NCI-H2227 (cell line): Measurements from ENCODE around the gene GRWD1.

ENCODE experiments used
- DNase-seq: peaks from one replicate; lab custom pipeline; 2025; ENCODE audit not compliant: unreplicated experiment; lab: John Stamatoyannopoulos, UW

Gene GRWD1

DNA sequence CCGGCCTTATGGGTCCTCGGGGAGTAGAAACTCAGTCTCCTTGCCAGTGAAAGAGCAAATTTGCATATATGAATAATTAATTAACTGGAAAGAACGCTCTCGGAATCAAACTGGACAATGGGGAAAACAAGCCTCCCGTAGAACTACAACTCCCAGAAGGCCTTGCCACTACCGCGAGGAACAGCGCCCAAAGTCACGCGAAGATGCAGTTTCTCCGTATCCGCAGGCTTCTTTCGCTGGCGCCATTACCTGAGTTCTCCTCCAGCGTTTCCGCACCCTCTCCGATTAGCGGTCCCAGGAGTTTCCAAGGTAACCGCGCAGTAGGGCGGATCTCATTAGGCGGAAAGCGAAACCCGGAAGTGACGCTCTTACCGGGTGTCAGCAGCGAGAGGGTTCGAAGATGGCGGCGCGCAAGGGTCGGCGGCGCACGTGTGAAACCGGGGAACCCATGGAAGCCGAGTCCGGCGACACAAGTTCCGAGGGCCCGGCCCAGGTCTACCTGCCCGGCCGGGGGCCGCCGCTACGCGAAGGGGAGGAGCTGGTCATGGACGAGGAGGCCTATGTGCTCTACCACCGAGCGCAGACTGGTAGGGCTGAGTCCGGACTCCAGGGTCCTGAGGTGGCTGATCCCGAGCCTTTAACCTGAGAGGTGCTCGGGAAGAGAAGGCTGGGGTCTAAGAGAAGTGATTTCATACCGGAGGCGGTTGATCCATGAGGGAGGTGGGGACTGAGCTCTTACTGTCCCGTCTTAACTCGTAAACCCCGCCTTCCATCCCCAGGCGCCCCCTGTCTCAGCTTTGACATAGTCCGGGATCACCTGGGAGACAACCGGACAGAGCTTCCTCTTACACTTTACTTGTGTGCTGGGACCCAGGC is at the start of gene GRWD1:
GRWD1 (plus strand) TSS at position 378 of the 876 bp plus-strand sequence; CDS start at position 401, 23 bp downstream.
- DNase-seq, result peak; percentile 95

- no peak for DNase-seq
Measured at GRCh38 chr19:48396016-48396823, 49.6 kb upstream of the GRWD1 start.

DNA sequence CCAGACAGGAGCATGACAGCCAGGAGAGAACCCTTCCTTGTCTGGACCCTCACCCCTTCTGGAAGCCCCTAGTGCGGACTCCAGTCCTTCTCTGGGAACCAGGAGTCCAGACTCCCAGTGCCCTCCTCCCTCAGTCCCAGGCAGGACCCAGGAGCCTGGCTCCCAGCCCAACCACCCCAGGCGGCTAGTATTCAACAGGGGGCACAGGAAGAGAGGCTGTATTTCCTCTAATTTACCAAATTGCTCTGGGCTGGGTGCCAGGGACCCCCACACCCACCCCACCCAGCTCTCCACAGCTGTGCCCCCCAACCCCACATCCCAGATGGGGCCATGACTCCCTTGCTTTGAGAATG is 49.0 kb upstream of the GRWD1 start:
- DNase-seq, result no peak

GRCh38 chr19:48397263-48398101 is 48.3 kb upstream of the GRWD1 start:
- no peak for DNase-seq

DNA sequence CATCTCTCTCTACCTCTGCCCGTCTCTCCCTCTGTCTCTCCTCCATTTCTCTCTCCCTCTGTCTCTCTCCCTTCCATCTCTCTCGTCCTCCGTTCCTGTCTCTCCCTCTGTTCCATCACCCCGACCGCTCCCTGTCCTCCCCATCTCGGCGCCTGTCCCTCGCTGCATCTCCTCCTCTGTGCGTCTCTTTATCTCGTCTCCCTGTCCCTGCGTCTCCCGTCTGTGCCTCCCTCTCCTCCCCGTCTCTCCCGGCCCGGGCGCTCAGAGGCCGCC is 47.7 kb upstream of the GRWD1 start:
- no peak for DNase-seq

DNA sequence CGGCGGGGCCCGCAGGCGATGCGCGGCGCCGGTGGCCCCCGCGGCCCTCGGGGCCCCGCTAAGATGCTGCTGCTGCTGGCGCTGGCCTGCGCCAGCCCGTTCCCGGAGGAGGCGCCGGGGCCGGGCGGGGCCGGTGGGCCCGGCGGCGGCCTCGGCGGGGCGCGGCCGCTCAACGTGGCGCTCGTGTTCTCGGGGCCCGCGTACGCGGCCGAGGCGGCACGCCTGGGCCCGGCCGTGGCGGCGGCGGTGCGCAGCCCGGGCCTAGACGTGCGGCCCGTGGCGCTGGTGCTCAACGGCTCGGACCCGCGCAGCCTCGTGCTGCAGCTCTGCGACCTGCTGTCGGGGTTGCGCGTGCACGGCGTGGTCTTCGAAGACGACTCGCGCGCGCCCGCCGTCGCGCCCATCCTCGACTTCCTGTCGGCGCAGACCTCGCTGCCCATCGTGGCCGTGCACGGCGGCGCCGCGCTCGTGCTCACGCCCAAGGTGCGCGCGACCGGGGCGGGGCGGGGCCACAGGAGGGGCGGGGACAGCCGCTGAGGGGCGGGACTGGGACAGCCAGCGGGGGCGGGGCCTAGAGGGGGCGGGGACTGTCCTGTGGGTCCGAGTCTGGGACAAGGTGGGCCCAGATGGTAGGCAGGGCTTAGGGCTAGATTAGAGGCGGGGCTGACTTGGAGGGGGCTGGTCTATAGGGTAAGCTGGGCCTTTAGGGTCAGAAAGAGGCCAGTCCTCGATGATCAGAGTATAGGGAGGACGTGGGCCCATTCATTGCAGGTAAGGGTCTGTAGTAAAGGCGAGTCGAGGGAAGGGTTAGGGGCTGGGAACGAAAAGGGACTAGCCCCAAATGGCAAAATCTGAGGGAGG is 47.2 kb upstream of the GRWD1 start:
- DNase-seq, result peak; percentile 71

DNA sequence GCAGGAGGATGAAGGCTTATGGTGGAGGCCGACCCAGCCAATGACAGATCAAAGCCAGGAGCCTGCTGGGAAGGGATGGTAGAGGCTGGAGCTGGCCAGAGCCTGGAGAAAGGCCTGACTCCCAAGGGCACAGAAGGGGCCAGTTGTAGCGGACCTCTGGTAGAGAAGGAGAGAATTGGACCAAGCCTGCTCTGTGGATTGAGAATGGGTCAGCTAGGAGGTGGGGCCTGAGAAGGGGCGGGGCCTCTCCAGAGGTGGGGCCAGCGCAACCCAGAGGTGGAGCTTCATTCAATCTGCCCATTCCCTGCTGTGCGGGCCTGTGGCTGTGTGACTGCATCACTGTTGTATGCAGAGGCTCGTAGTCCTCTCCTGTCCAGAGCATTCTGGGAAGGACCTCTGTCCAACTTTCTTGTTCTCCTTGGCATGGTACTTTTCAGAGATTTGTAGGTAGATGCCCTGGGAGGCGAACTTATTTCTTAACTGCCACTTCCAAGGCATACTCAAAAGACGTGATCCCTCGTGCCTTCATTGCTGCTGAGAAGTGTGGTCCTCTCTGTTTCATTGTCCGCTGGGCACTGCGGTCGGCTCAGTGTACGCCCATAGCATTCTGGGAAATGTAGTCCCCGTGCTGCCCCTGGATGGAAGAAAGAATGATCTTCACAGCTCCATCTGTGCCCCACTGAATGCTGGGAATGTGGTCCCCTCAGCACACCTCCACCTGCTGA is 45.6 kb upstream of the GRWD1 start:
- no peak for DNase-seq

- DNase-seq, result no peak
Measured at GRCh38 chr19:48401287-48401686, 44.5 kb upstream of the GRWD1 start.

GRCh38 chr19:48403606-48404005 is 42.2 kb upstream of the GRWD1 start:
- peak; percentile 55 for DNase-seq

- no peak for DNase-seq
Measured at GRCh38 chr19:48405010-48405659, 40.6 kb upstream of the GRWD1 start.

DNA sequence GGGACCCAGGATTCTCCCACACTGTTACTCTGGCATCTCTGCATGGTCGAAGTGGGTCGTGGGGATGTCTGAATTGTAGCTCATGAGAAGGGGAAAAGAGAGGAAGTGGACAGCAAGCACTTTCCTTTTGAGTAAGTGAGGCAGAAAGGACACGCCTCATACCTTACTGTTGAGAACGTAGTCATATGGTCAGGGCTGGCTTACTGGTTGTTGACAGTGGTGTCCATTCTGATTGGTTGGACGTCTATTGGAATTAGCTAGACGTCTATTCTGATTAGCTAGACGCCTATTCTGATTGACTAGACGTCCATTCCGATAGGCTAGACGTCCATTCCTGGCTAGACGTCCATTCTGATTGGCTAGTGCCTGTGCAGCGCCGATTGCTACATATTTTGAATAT is 39.9 kb upstream of the GRWD1 start:
- DNase-seq, result no peak

DNA sequence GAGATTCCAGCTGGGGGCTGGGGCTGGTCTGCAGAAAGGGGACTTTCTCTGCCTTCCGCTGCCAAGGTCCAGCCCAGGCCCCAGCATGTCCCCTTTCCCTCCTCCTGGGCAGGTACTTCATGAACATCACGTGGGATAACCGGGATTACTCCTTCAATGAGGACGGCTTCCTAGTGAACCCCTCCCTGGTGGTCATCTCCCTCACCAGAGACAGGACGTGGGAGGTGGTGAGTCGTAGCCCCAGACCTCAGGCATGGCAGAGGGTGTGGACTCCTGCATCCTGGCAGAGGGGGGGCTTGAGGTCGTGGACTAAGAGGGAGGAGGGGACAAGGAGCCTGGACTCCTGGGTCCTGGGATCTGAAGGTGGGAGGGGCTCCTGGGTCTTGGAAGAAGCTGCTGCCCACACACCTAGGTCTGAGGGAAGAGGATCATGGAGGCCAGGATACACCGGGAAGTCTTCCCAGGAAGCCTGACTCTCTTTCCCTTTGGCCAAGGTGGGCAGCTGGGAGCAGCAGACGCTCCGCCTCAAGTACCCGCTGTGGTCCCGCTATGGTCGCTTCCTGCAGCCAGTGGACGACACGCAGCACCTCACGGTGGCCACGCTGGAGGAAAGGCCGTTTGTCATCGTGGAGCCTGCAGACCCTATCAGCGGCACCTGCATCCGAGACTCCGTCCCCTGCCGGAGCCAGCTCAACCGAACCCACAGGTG is 31.8 kb upstream of the GRWD1 start:
- no peak for DNase-seq

DNA sequence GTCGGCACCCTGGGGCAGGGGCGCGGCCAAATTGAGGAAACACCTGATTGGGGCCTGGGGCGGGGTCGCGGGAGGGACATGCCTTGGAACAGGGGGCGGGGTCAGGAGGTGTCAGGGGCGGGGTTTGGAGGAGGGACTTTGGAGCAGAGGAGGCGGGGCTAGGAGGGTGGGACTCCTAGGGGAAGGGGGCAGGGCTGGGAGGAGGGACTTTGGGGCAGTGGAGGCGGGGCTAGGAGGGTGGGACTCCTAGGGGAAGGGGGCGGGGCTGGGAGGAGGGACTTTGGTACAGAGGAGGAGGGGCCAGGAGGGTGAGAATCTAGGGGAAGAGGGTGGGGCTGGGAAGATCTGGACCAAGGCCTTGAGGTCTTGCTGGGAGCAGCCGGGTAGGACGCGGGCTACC is 30.4 kb upstream of the GRWD1 start:
- peak; percentile 43 for DNase-seq

- no peak for DNase-seq
Measured at GRCh38 chr19:48415806-48416221, 30.0 kb upstream of the GRWD1 start.

GRCh38 chr19:48417421-48417820 is 28.4 kb upstream of the GRWD1 start:
- no peak for DNase-seq

DNA sequence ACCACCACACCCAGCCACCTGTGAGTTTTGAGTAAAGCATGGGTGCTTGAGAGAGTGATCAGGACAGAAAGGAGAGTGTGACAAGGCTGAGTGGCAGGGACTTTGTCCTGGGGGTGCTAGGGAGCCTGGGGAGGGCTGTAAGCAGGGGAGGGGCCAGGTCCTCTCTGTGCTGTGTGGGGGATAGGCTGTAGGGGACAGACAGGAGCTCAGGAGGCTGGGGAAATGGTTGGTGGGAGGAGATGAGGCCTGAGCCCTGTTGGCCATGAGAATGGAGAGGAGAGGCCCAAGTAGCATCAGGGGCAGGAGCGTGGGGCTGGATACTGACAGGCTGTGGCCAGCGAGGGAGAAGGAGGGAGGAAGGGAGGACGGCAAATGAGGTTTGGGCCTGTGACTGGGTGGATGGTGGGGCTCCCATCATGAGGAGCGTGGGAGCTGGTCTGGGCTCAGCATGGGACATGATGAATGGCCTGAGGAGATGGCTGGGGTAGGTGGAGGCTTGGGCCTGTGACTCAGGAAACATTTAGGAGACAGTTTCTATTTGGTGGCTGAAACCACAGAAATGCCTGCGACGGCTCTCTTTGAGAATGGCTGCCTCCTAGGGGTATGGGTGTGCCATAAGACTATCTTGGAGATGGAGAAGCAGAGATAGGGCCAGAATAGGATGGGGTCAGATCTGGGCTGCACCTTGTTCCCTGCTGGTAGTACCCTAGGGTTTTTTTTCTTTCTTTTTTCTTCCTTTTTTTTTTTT is 27.3 kb upstream of the GRWD1 start:
- DNase-seq, result no peak

DNA sequence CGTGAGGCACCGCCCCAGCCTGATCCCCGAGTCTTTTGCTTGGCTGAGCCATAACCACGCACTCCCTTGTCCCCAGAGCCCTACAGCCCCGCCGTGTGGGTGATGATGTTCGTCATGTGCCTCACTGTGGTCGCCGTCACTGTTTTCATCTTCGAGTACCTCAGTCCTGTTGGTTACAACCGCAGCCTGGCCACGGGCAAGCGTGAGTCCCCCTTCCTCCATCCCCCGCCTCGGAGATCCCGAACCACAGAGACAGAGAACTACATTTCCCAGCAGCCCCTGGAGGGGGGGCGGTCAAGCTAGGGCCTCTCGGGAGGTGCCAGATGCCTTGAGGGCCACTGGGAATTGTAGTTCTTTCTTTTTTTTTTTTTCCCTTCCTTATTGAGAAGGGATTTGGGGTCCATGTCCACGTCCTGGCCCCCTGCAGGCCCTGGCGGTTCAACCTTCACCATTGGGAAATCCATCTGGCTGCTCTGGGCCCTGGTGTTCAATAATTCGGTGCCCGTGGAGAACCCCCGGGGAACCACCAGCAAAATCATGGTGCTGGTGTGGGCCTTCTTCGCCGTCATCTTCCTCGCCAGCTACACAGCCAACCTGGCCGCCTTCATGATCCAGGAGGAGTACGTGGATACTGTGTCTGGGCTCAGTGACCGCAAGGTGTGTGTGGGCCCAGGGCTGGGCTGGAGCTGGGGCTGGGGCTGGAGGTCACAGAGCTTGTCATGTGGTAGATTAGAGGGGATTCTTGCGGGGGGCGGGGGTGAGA is 26.4 kb upstream of the GRWD1 start:
- DNase-seq, result peak; percentile 42
